WTC11 (cell line): Measurements from ENCODE around the gene KPNA2. TPM values are rescaled to one million over a fixed set of nuclear protein-coding genes. Genes with fewer than 3 reads are reported as not detected.

ENCODE experiments used
- AFF4 ChIP-seq: sonication (generic); formaldehyde crosslinking; IDR thresholded peaks from 2 replicates; pipeline ENCODE4 v1.8.1; 2023; ENCODE audit warnings: mild to moderate bottlenecking, missing genetic modification reagents, borderline replicate concordance
- ATF6 ChIP-seq: sonication (generic); formaldehyde crosslinking; IDR thresholded peaks from 2 replicates; pipeline ENCODE4 v1.8.1; 2023; ENCODE audit warnings: mild to moderate bottlenecking, missing genetic modification reagents
- CREB1 ChIP-seq: sonication (generic); formaldehyde crosslinking; IDR thresholded peaks from 2 replicates; pipeline ENCODE4 v1.8.0; 2023; ENCODE audit warnings: mild to moderate bottlenecking, missing genetic modification reagents
- ELF4 ChIP-seq: sonication (generic); formaldehyde crosslinking; IDR thresholded peaks from 2 replicates; pipeline ENCODE4 v1.8.1; 2022; ENCODE audit warnings: low read depth, mild to moderate bottlenecking, moderate library complexity, missing genetic modification reagents
- GABPB1 ChIP-seq: sonication (generic); formaldehyde crosslinking; IDR thresholded peaks from 2 replicates; pipeline ENCODE4 v1.8.1; 2023; ENCODE audit warnings: mild to moderate bottlenecking, missing genetic modification reagents
- IRF2 ChIP-seq: sonication (generic); formaldehyde crosslinking; IDR thresholded peaks from 2 replicates; pipeline ENCODE4 v1.8.0; 2022; ENCODE audit warnings: low read depth, missing genetic modification reagents, borderline replicate concordance
- MXD4 ChIP-seq: fragments of 250-450 bp; sonication (Bioruptor Pico); IDR thresholded peaks from 2 replicates; pipeline ENCODE4 v1.8.0; 2021; ENCODE audit warnings: mild to moderate bottlenecking, moderate library complexity, borderline replicate concordance
- MYBL2 ChIP-seq: sonication (generic); formaldehyde crosslinking; IDR thresholded peaks from 2 replicates; pipeline ENCODE4 v1.8.1; 2023; ENCODE audit warnings: mild to moderate bottlenecking, moderate library complexity, missing genetic modification reagents
- NFATC4 ChIP-seq: fragments of 250-450 bp; sonication (Bioruptor Pico); IDR thresholded peaks from 2 replicates; pipeline ENCODE4 v1.9.0; 2021; ENCODE audit warnings: mild to moderate bottlenecking
- RORB ChIP-seq: fragments of 250-450 bp; sonication (Bioruptor Pico); IDR thresholded peaks from 2 replicates; pipeline ENCODE4 v1.9.0; 2021; ENCODE audit warnings: mild to moderate bottlenecking
- USF2 ChIP-seq: sonication (generic); formaldehyde crosslinking; IDR thresholded peaks from 2 replicates; pipeline ENCODE4 v1.8.1; 2023; ENCODE audit warnings: mild to moderate bottlenecking, missing genetic modification reagents, moderate library complexity
- ZNF317 ChIP-seq: sonication (generic); formaldehyde crosslinking; IDR thresholded peaks from 2 replicates; pipeline ENCODE4 v1.8.1; 2023; ENCODE audit warnings: low read depth, mild to moderate bottlenecking, moderate library complexity, missing genetic modification reagents, borderline replicate concordance
- ZNF416 ChIP-seq: fragments of 250-450 bp; sonication (Bioruptor Pico); IDR thresholded peaks from 2 replicates; pipeline ENCODE4 v1.9.0; 2021; ENCODE audit warnings: mild to moderate bottlenecking, inconsistent platforms
- ZNF423 ChIP-seq: fragments of 250-450 bp; sonication (Bioruptor Pico); IDR thresholded peaks from 2 replicates; pipeline ENCODE4 v2.1.2; 2022; ENCODE audit warnings: mild to moderate bottlenecking, moderate library complexity
- ZNF425 ChIP-seq: fragments of 250-450 bp; sonication (Bioruptor Pico); conservative IDR thresholded peaks from 2 replicates; pipeline ENCODE4 v1.9.0; 2021; ENCODE audit warnings: mild to moderate bottlenecking
- ZSCAN18 ChIP-seq: fragments of 250-450 bp; sonication (Bioruptor Pico); IDR thresholded peaks from 2 replicates; pipeline ENCODE4 v2.1.2; 2022; ENCODE audit warnings: mild to moderate bottlenecking, moderate library complexity
- total RNA-seq: library from RNA; stranded (reverse); gene quantifications from 3 replicates; pipeline ENCODE4 v1.2.3, GENCODE V29; 2021

KPNA2 gene
- total RNA-seq, 1 experiment from 2014 or later, result 466 TPM

GRCh38 chr17:67993153-67993997 is 42.2 kb upstream of the KPNA2 start (continued):
- TF ChIP-seq AFF4 (CRISPR knock-in tag), result no peak
- TF ChIP-seq ATF6 (CRISPR knock-in tag), result no peak
- TF ChIP-seq USF2 (CRISPR knock-in tag), result no peak
- no peak for TF ChIP-seq ZNF317 (CRISPR knock-in tag)
- no peak for TF ChIP-seq IRF2 (CRISPR knock-in tag)
- no peak for TF ChIP-seq ZSCAN18 (CRISPR knock-in tag)
- TF ChIP-seq GABPB1, result peak; percentile 44; the same call in 1 of the 2 replicates
- TF ChIP-seq NFATC4 (CRISPR knock-in tag), result no peak
- TF ChIP-seq ZNF416 (CRISPR knock-in tag), result no peak
- TF ChIP-seq MXD4 (CRISPR knock-in tag), result no peak
- TF ChIP-seq ZNF423 (CRISPR knock-in tag), result no peak
- TF ChIP-seq ZNF425 (CRISPR knock-in tag), result no peak
- no peak for TF ChIP-seq CREB1 (CRISPR knock-in tag)
- no peak for TF ChIP-seq RORB (CRISPR knock-in tag)
- no peak; the same call in 1 of the 2 replicates for TF ChIP-seq MYBL2 (CRISPR knock-in tag)
- no peak for TF ChIP-seq ELF4 (CRISPR knock-in tag)
